Measurements from ENCODE around the gene DGCR8. TPM values are rescaled to one million over a fixed set of nuclear protein-coding genes. Genes with fewer than 3 reads are reported as not detected.

Gene DGCR8
- total RNA-seq, 1 donor from 2014 or later = 18.0 TPM

GRCh38 chr22:20133930-20134549 lies 54.0 kb downstream of the DGCR8 start:
- intact Hi-C loops (cut with DNase I) = loop anchor here (5.0 to 10.0 kb wide), 3 partner anchors 112 to 721 kb away; partner anchors contain the start of genes MED15, PI4KA, SNAP29 and TANGO2
- H3K4me3 ChIP-seq = peak overlapping the region in 1 of 2 donors; percentile 82
- H3K27me3 ChIP-seq = no peaks in the 10 kb centered on the region
- DNase-seq (ENCODE audit: low spot score in 2 of 2) = no peak
- no peak for TF ChIP-seq CTCF (IDR thresholded peaks at IDR 0.05)
- H3K4me1 ChIP-seq = peaks cover 40 to 62% of the 10 kb centered on the region in 2 donors
- H3K27ac ChIP-seq = no peak overlapping the region
- no peaks in the 10 kb centered on the region for H3K36me3 ChIP-seq
- H3K9me3 ChIP-seq = no peaks in the 10 kb centered on the region

- H3K9me3 ChIP-seq = no peaks in the 10 kb centered on the region
- H3K4me3 ChIP-seq = no peak overlapping the region
- no peak overlapping the region for H3K27ac ChIP-seq
- peaks cover 4 to 11% of the 10 kb centered on the region in 2 donors for H3K36me3 ChIP-seq
- no peaks in the 10 kb centered on the region for H3K27me3 ChIP-seq
- DNase-seq (ENCODE audit: low spot score in 2 of 2) = no peak
- peaks cover 40 to 62% of the 10 kb centered on the region in 2 donors for H3K4me1 ChIP-seq
- intact Hi-C loops (cut with DNase I) = loop anchor here (10.0 kb wide), 2 partner anchors 370 to 720 kb away; partner anchors contain the start of genes MED15, PI4KA and SNAP29
- TF ChIP-seq CTCF (IDR thresholded peaks at IDR 0.05) = no peak
Observed at GRCh38 chr22:20135265-20135664, 55.2 kb downstream of the DGCR8 start.

DNA sequence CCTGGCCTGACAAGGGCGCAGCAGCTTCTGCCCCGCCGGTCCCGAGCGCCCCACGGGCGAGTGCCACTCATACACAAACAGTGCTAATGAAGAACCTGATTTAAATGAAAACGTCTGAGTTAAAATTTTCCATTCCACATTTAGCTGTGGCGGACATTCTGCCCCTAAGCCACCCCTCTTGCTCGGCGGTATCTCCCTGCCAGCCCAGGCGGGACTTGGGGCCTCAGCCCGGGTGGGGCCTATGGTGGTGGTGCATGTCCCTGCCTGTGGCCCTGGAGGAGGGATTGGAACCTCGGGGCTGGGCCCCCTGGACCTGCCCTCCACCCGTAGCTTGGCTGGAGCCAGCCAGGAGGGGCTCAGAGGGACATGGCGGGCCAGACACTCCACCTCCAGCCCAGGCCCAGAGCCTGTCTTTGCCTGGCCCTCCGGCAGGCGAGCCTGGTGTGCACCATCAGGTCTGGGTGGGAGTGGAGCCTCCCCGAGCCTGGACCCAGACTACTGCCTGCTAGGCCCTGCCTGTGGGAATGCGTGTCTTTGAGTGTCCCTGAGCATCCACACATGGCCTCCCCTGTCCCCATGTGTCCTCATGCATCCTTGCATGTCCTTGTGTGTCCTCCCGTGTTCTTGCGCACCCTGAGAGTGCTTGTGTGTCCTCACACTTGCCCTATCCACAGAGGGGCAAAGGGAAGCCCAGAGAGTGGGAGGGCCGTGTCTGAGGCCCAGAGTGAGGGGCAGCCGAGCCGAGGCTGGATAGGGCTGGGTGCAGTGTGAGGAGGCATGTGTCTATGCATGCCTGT lies 56.0 kb downstream of the DGCR8 start:
- H3K27ac ChIP-seq = no peak overlapping the region
- TF ChIP-seq CTCF (IDR thresholded peaks at IDR 0.05) = no peak
- intact Hi-C loops (cut with DNase I) = loop anchor here (10.0 kb wide), 2 partner anchors 369 to 719 kb away; partner anchors contain the start of genes MED15, PI4KA and SNAP29

GRCh38 chr22:20136603-20136873 lies 56.5 kb downstream of the DGCR8 start:
- no peak overlapping the region for H3K27ac ChIP-seq
- intact Hi-C loops (cut with DNase I) = loop anchor here (10.0 kb wide), 2 partner anchors 368 to 718 kb away; partner anchors contain the start of genes MED15, PI4KA and SNAP29
- peaks cover 37 to 62% of the 10 kb centered on the region in 2 donors for H3K4me1 ChIP-seq
- no peak for DNase-seq (ENCODE audit: low spot score in 2 of 2)
- no peak for TF ChIP-seq CTCF (IDR thresholded peaks at IDR 0.05)
- H3K9me3 ChIP-seq = no peaks in the 10 kb centered on the region
- H3K4me3 ChIP-seq = no peak overlapping the region
- no peaks in the 10 kb centered on the region for H3K27me3 ChIP-seq
- peaks cover 7 to 19% of the 10 kb centered on the region in 2 donors for H3K36me3 ChIP-seq

More for the DNA sequence above, 56.0 kb downstream of the DGCR8 start:
- no peak for DNase-seq (ENCODE audit: low spot score in 2 of 2)
- Histone ChIP-seq H3K4me1 (peaks cover 37 to 62% of the 10 kb centered on the region in 2 donors), H3K27me3 (no peaks in the 10 kb centered on the region), H3K9me3 (no peaks in the 10 kb centered on the region), H3K4me3 (peak overlapping the region in 1 of 2 donors; percentile 5), H3K36me3 (peaks cover 4 to 16% of the 10 kb centered on the region in 2 donors)

DNA sequence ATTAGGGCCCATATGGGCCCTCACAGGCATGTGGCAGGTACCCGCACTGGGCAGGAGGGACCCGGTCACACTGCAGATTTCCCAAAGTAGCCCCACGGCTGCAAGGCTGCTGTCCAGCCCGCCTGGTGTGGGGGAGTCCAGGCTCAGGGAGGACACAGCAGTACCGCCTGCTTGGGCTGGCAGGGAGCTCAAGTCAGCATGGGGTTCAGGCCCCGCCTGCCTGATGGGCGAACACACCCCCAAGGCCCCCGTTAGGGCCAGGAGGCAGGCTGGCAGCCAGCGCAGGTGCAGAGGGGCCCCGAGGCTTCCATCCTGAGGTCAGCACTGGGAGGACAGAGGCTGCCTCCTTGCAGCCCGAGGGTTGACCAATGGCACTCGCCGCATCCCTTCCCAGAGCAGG lies 57.1 kb downstream of the DGCR8 start:
- no peak for TF ChIP-seq CTCF (IDR thresholded peaks at IDR 0.05)
- no peak for DNase-seq (ENCODE audit: low spot score in 2 of 2)
- intact Hi-C loops (cut with DNase I) = loop anchor here (10.0 kb wide), 2 partner anchors 368 to 718 kb away; partner anchors contain the start of genes MED15, PI4KA and SNAP29
- Histone ChIP-seq H3K9me3 (no peaks in the 10 kb centered on the region), H3K27ac (peak overlapping the region; percentile 31 to 53), H3K27me3 (no peaks in the 10 kb centered on the region), H3K4me3 (peak overlapping the region in 1 of 2 donors; percentile 39), H3K36me3 (peaks cover 7 to 19% of the 10 kb centered on the region in 2 donors), H3K4me1 (peaks cover 37 to 62% of the 10 kb centered on the region in 2 donors)
